GM19043 (cell line): ENCODE measurements around the gene IRF2.
A peak's percentile ranks its signal among the peaks of the same experiment; 100 is the strongest.

Source experiments
- ATAC-seq: cut with Tn5 transposase; IDR thresholded peaks from one replicate; pipeline ENCODE4 v1.9.1; 2021; ENCODE audit warnings: low read depth; ENCODE audit not compliant: unreplicated experiment

The IRF2 gene

GRCh38 chr4:184474263-184475095, at the start of gene IRF2:
Gene IRF2, minus strand, starts transcription at chr4:184474550. Its CDS starts 45,486 bp downstream, at chr4:184429064.
- peak; percentile 64 for ATAC-seq

- no peak for ATAC-seq
These were observed 41.3 kb upstream of the IRF2 start for GRCh38 chr4:184515606-184516005.

GRCh38 chr4:184514121-184514988, 40.0 kb upstream of the IRF2 start:
- ATAC-seq = peak; percentile 98

DNA sequence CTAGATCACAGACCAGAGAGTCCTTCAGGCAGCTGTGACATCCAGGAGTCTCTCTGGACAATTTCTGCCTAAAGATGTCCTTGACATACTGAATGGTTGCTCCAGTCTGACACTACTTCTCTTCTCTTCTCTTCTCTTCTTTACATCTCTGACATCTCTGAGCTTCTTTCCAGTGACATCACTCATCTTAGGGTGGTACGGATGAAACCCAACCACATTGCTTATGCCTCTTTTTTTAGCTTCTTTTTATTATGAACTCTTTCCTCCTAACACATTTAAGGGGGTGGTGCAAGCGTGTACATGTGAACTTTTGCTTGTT, 39.4 kb upstream of the IRF2 start:
- ATAC-seq = peak; percentile 1

- no peak for ATAC-seq
These were observed 36.8 kb upstream of the IRF2 start for GRCh38 chr4:184511156-184511555.

DNA sequence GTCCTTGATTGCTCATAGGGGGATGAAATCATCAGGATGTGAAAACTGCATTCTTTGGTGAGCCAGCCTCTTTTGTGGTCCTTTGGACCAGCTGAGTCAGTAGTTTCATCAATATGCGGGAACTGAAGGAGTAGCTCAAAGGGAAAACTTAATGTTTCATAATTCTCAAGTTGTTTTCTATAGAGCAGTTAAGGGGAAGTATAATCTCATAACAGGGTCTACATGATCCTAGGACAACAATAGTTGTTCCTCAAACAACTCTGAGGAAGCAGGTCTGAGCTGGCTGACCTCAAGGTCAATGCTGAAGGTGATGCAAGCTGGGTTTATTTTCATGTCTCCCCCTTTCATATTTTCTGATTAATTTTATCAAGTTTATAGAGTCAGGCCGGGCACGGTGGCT, 36.1 kb upstream of the IRF2 start:
- ATAC-seq = no peak

- peak; percentile 96 for ATAC-seq
These were observed 32.3 kb upstream of the IRF2 start for GRCh38 chr4:184506527-184507121.

DNA sequence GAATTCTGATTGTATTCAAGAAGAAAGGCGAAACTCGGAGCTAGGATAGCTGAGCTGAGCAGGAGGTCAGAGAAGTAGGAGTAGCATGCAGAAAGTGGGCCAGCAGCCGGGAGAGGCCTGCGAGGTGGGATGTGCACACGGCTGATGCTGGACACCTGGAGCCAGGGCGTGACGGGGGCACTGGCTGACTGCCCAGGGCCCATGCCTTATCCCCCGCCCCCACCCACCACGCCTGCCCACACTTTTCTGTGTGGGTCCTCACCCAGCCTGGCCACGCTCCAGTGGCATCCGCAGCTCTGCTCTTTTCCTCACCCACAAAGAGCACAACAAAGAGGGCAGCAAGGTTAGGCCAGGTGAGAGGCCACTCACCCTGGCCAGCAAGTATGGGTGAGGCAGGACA, 30.0 kb upstream of the IRF2 start:
- no peak for ATAC-seq

GRCh38 chr4:184503869-184504300, 29.5 kb upstream of the IRF2 start:
- ATAC-seq = no peak

DNA sequence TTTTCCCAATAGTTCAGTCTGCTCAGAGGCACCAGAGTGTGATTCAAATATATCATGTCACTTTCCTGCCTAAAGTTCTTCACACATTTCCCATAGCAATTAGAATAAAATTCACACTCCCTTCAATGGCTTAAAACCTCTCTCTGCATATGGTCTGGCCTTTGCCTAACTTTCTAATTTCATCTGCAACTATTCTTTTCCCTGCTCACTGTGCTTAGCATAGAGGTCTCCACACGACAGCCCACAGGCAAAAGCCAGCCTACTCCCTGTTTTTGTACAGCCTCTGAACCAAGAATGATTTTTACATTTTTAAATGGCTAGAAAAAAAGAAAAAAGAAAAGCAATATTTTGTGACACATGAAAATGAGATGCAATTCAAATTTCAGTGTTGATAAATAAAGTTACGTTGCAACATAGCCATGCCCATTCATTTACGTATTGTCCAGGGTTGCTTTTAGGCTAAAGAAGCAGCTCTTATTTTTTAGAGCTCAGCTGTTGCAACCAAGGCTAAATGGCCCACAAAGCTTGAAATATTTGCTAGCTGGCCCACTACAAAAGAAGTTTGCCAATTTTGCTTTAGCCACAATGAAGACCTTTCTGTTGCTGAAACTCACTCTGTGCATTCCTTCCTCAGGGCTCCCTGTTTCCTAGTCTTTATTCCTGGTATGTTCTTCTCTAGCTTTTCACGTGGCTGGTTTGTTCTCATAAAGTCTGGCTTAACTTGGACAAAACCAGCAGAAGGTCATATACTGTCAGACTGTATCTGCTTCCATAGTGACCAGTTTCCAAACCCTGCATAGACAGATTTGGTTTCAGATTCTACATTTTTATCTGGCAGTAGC, 26.6 kb upstream of the IRF2 start:
- ATAC-seq = no peak

DNA sequence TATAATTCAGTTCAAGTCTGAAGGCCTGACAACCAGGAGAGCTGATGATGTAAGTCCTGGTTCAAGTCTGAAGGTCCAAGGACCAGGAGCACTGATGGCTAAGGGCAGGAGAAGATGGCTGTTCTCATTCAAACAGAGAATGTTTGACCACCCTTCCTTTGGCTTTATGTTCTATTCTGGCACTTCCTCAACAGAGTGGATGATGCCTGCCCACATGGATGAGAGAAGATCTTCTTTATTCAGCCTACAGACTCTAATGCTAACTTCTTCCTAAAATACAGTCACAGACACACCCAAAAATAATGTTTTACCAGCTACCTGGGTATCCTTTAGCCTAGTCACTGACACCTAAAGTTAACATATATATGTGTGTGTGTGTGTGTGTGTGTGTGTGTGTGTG, 25.6 kb upstream of the IRF2 start:
- no peak for ATAC-seq

DNA sequence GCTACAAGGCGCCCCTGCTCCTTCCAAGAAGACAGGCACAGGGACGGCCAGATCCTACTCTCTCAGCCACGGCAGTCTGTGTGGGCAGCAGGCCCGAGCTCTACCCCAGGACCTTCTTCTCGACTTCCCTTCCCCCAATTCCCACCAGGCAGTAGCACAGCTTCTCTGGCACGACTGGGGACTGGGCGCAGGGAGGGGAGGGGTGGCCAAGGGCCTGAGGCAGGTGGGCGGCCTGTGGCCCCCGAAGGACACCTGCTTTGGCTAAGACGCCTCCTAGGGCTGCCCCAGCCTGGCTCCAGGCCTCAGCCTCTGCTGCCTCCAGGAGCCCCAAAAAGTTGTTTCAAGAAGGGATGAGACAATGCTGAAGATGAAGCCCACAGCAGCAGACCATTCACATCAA, 24.2 kb upstream of the IRF2 start:
- ATAC-seq = no peak

DNA sequence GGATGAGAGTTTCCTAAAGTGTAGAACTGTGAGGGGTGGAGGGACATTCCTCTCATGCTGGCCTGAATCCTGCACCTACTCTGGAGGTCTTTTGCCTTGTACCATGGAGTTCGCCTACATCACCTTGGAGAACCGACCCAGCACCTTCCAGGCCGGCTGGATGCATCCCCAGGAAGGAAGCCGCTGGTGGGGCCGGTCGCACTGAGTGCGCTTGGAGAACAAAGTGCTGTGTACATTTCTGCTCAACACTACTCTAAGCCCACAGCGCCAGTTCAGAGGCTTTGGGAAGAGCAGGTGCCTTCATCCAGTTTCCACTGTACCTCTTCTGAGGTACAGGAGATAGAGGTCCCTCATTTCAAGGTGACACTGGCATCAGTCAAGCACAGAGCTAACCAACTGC, 15.4 kb upstream of the IRF2 start:
- no peak for ATAC-seq

DNA sequence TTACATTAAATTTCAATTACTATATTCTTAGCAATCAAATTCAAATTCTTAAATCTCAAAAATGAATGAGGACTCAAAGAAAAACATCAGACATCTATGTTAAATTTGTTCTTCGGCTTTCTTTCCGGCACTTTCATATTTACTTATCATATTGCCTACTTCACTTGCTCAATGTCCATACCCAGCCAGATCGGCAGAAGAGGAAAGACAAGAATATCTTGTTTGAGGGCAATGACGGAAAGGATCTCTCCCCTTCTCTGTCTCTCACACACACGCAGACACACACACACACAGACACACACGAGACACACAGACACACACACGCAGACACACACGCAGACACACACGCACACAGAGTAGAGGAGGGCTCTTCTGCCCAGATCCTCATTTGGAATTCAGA, 13.2 kb upstream of the IRF2 start:
- no peak for ATAC-seq

DNA sequence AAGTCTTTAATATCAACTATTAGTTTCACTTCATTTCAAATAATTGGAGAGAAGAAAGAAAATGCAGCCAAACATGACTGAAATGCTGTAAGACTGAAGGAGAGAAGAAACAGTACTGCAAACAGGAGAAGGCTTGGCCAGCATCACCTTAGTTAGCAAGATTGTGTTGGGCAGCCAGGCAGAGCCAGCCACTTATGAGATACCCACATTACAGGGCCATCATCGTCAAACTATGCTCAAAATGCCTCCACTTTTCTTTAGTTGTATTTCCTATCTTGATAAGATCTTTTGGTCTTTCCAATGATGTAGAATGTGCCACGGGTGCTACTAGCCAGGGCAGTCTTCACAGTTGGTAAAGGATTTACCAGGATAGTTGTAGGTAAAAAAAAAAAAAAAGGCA, 10.9 kb upstream of the IRF2 start:
- no peak for ATAC-seq

GRCh38 chr4:184481544-184481943, 7.2 kb upstream of the IRF2 start:
- ATAC-seq = no peak

- no peak for ATAC-seq
These were observed 5.2 kb upstream of the IRF2 start for GRCh38 chr4:184479516-184479950.

DNA sequence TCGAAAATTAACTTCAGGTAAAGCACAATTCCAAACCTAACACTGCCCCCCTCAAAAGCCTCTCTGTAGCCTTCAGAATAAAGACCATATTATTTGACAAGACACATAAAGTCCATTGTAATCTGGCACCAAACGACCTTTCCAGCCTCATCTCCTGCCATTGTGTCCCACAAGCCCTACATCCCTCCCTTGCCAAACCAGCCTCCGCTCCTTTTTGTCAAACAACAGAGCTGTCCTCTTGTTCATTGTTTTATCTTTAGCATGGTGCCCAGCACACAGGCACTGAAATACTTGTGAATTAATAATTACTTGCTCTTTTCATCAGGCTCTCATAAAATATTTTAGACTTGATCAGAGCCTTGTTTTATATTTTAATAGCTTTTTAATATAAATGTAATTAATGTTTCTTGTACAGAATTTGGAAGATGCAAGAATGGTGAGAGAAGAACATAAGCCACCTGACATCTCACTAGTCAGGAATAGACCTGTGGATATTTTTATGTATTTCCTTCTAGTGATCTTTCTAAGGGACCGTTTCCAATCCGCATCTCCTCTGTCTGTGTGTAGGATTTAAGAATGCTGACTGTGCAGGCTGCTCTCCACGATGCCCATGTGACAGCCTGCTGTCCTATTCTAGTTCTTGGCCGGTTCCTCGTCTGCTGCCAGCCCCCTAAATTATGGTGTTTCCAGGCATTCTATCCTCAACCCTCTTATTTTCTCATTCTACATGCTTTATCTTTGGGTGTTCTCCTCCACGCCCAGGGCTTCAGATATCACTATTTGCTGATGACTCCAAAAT, 3.0 kb upstream of the IRF2 start:
- no peak for ATAC-seq

DNA sequence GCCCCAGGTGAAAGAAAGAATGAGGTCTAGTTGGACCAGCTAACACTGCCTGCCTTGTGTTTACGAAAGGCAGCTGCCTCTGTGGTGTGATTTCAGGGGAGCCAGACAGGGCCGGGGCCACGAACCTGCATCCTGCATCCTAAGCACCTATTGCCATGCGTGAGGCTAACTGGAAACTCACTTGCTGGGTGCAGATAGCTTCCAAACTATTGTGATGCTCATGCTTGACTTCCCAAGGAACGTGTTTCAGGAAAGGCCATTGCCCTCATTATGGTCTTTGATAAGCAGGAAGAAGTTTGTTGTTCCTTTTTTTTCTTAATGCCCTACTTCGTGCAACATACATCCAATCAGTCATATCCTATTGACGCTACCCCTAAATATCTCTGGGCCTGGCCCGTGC, 2.3 kb upstream of the IRF2 start:
- no peak for ATAC-seq

DNA sequence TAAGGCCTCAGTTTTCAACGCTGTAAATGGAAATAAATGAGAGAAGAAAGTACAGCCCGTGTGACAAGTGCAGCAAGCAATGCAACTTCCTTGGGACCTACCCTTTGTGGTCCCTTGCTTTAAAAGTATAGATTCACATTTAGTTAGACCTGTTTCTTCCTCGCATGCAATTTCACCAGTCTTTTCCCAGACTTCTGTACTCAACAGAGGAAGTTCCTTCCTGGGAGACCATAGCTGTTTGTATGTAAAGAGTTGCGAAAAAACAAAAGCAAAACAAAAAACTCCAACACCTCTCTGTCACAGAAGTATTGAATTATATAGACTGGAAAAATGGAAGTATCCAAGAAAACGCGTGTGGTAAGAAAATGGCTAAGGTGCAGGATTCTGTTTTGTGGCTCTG, 1.1 kb upstream of the IRF2 start:
- ATAC-seq = no peak
